ENCODE results near the gene C19orf67.

C19orf67 gene

GRCh38 chr19:14081797-14082674 is 3.5 kb downstream of the C19orf67 start:
- DNase-seq (ENCODE audit: low read depth): no peak

GRCh38 chr19:14080887-14081796 is 4.4 kb downstream of the C19orf67 start:
- peak; percentile 99 for DNase-seq (ENCODE audit: low read depth)

GRCh38 chr19:14078411-14078810 is 7.2 kb downstream of the C19orf67 start:
- DNase-seq (ENCODE audit: low read depth): peak; percentile 35

GRCh38 chr19:14073925-14074838 is 11.4 kb downstream of the C19orf67 start:
- DNase-seq (ENCODE audit: low read depth): no peak

GRCh38 chr19:14073261-14073924 is 12.2 kb downstream of the C19orf67 start:
- DNase-seq (ENCODE audit: low read depth): peak; percentile 79

- peak; percentile 20 for DNase-seq (ENCODE audit: low read depth)
Observed at GRCh38 chr19:14072535-14073260, 12.9 kb downstream of the C19orf67 start, which contains the start of gene MISP3. Gene MISP3 (plus strand): TSS chr19:14072786. CDS start chr19:14073310, 524 bp downstream.

- DNase-seq (ENCODE audit: low read depth): no peak
Observed at GRCh38 chr19:14070268-14071050, 15.1 kb downstream of the C19orf67 start.

- no peak for DNase-seq (ENCODE audit: low read depth)
Observed at GRCh38 chr19:14066134-14066533, 19.4 kb downstream of the C19orf67 start.

GRCh38 chr19:14063105-14063504 is 22.5 kb downstream of the C19orf67 start:
- DNase-seq (ENCODE audit: low read depth): no peak

GRCh38 chr19:14062558-14062855 is 23.1 kb downstream of the C19orf67 start:
- no peak for DNase-seq (ENCODE audit: low read depth)

GRCh38 chr19:14061751-14062557 is 23.6 kb downstream of the C19orf67 start, which contains the start of gene PALM3:
Gene PALM3 (minus strand): TSS chr19:14062076. CDS start chr19:14061980, 96 bp downstream.
- DNase-seq (ENCODE audit: low read depth): no peak

GRCh38 chr19:14061081-14061749 is 24.4 kb downstream of the C19orf67 start:
- DNase-seq (ENCODE audit: low read depth): no peak

GRCh38 chr19:14059652-14060155 is 25.9 kb downstream of the C19orf67 start:
- no peak for DNase-seq (ENCODE audit: low read depth)

- DNase-seq (ENCODE audit: low read depth): no peak
Observed at GRCh38 chr19:14059093-14059480, 26.5 kb downstream of the C19orf67 start.

GRCh38 chr19:14058182-14059092 is 27.1 kb downstream of the C19orf67 start:
- no peak for DNase-seq (ENCODE audit: low read depth)

- DNase-seq (ENCODE audit: low read depth): no peak
Observed at GRCh38 chr19:14056741-14057356, 28.7 kb downstream of the C19orf67 start.
